Loucy (cell line): ENCODE data around the gene TMED1.

Experiments used
- EZH2phosphoT487 ChIP-seq: fragments of 200-600 bp; IDR thresholded peaks from 2 replicates; pipeline ENCODE4 v1.6.1; 2018; ENCODE audit warnings: antibody characterized with exemption, mild to moderate bottlenecking, moderate library complexity, borderline replicate concordance
- TF ChIP-seq, protein P1 (sequence below): fragments of 200-600 bp; sonication (generic); conservative IDR thresholded peaks from 2 replicates; pipeline ENCODE4 v1.5.1; 2014; ENCODE audit warnings: mild to moderate bottlenecking, antibody characterized with exemption, low read length

- TF ChIP-seq, protein P1, sequence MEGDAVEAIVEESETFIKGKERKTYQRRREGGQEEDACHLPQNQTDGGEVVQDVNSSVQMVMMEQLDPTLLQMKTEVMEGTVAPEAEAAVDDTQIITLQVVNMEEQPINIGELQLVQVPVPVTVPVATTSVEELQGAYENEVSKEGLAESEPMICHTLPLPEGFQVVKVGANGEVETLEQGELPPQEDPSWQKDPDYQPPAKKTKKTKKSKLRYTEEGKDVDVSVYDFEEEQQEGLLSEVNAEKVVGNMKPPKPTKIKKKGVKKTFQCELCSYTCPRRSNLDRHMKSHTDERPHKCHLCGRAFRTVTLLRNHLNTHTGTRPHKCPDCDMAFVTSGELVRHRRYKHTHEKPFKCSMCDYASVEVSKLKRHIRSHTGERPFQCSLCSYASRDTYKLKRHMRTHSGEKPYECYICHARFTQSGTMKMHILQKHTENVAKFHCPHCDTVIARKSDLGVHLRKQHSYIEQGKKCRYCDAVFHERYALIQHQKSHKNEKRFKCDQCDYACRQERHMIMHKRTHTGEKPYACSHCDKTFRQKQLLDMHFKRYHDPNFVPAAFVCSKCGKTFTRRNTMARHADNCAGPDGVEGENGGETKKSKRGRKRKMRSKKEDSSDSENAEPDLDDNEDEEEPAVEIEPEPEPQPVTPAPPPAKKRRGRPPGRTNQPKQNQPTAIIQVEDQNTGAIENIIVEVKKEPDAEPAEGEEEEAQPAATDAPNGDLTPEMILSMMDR, result no peak
- no peak for TF ChIP-seq EZH2phosphoT487
These were observed 49.5 kb upstream of the TMED1 start for GRCh38 chr19:10885201-10886169.
